Upper lobe of left lung (tissue), 4 donors: ENCODE data around the gene RBPJ.

Experiments used
- CTCF ChIP-seq, 6 experiments: fragments of 450-650 bp in 4 of 6; fragments of 200-600 bp in 2 of 6; sonication (generic) in 2 of 6; IDR thresholded peaks; one replicate each; pipeline ENCODE4 v1.5.1; 2016 to 2019; ENCODE audit warnings: antibody characterized with exemption in 6 of 6
- POLR2A ChIP-seq, 4 donors: fragments of 450-650 bp; IDR thresholded peaks; one replicate each; pipeline ENCODE4 v1.5.1; 2016 to 2017; ENCODE audit warnings: antibody characterized with exemption in 4 of 4, mild to moderate bottlenecking in 2 of 4
- POLR2AphosphoS5 ChIP-seq, 2 donors: sonication (generic); formaldehyde crosslinking; IDR thresholded peaks; one replicate each; pipeline ENCODE4 v1.5.1; 2017; ENCODE audit warnings: antibody characterized with exemption in 2 of 2

GRCh38 chr4:26307037-26307800 lies 13.6 kb upstream of the RBPJ start:
- TF ChIP-seq POLR2A (IDR thresholded peaks at IDR 0.05) (no peak), CTCF (IDR thresholded peaks at IDR 0.05) (no peak), POLR2AphosphoS5 (IDR thresholded peaks at IDR 0.05) (no peak)
